NCI-H446 treated with DMSO at 0.1 percent for 48 hours (cell line): ENCODE data around the gene TOX2.

Experiments
- DNase-seq: peaks from one replicate; lab custom pipeline; 2025; lab: John Stamatoyannopoulos, UW

The TOX2 gene

DNA sequence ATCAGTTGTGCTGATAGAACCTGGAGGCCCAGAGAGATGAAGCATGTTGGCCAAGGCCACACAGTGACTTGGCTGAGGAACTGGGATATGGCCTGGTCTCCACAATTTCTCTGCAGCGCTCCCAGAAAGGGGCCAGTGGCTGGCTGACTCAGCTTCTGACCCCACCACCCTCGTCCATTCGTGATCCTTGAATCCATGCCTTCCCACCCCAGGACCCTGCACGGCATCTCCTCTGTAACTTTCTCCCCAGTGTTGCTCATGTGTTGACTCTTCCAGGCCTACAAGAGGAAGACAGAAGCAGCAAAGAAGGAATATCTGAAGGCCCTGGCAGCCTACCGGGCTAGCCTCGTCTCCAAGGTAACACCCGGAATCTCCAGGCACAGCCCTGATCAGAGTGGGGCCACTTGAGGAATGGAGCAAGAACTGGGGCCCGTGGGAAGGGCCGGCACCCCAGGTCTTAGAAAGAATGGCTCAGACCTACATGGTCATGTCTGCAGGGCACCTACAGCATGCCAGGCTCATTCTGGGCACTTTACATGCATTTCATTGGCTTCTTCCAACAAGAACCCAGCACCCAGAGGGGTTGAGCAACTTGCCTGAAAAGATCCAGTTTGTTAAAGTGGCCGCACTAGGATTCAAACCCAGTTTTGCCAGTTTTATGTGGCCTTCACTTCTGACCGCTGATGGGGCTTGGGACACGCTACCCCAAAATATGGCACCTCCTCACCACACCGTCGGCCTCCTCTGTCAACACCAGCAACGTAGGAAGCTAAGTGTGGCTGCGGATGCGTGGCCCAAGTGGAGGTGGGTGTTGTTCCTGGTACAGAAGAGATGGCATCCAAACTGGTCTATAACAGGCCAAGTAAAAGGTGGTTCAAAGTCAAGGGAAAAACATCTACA, 150.1 kb downstream of the TOX2 start:
- no peak for DNase-seq

- no peak for DNase-seq
Observed at GRCh38 chr20:44065401-44066340, 151.0 kb downstream of the TOX2 start.

DNA sequence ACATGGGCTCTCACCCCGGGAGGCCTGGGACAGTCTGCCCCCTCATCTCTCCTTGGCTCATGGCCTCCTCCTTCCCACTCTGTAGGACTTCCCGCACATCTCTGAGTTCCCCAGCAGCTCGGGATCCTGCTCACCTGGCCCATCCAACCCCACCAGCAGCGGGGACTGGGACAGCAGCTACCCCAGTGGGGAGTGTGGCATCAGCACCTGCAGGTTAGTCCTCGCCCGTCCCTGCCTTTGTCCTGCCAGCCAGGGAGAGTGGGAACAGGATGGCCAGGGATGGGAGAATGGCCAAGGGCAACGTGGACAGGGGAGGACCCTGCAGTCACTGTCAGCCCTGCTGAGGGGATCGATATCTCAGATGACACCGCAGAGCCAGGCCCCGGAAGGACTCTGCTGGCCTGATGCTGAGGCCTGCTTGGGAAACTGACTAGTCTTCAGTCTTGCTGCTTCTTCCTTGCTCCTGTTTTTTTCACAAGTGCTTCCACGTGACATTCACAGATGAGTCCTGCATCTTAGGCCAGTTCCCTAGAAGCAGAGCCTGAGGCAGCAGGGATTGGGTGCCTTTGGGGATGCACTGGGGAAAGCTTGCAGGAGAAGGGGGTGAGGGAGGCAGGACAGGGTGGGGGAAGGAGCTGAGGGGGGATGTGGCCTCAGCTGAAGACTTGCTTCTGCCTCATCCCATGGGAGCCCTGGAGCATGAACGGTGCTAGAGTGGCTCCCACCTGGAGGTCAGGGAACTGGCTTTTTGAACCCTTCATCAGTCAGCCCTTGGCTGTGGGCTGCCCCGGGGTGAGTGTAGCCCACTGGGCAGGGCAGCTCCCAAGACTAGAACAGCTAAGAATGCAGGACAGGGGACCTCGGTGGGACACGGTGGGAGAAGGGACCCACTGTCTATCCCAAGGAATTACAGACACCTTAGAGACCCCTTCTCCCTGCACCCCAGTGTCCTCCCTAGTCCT, 152.3 kb downstream of the TOX2 start:
- DNase-seq: no peak

GRCh38 chr20:44067650-44068081, 153.0 kb downstream of the TOX2 start:
- no peak for DNase-seq

- DNase-seq: no peak
Observed at GRCh38 chr20:44068316-44069201, 153.9 kb downstream of the TOX2 start.

- DNase-seq: no peak
Observed at GRCh38 chr20:44069203-44070011, 154.8 kb downstream of the TOX2 start.

GRCh38 chr20:44070139-44070900, 155.7 kb downstream of the TOX2 start:
- DNase-seq: no peak

- no peak for DNase-seq
Observed at GRCh38 chr20:44071057-44071456, 156.4 kb downstream of the TOX2 start.

DNA sequence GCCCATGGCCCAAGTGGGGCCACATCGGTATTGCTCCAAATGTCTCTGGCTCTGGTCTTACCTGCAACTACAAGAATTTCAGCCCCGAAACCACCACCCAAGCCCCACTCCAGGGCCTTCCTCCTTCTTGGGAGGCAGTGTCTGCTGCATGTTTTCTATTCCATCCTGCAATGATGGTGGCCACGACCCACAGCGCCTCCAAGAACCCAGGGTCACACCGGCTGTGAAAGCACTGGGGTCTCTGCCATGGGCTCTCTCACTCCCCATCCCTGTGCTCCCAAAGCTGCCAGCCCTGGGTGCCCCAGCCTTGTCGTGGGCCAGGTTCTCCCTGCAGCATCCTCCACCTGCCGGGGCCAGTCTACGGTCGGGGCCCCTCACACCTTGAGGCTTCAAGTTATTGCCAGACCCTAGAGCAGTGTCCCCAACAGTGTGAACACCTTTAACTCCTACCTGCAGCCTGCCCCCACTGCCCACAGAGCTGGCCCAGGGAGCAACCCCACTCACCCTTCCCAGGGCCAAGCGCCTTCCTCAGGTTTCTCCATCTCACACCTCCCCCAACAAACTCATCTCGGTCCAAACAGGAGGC, 157.0 kb downstream of the TOX2 start:
- no peak for DNase-seq

- DNase-seq: no peak
Observed at GRCh38 chr20:44072384-44072783, 157.7 kb downstream of the TOX2 start.

DNA sequence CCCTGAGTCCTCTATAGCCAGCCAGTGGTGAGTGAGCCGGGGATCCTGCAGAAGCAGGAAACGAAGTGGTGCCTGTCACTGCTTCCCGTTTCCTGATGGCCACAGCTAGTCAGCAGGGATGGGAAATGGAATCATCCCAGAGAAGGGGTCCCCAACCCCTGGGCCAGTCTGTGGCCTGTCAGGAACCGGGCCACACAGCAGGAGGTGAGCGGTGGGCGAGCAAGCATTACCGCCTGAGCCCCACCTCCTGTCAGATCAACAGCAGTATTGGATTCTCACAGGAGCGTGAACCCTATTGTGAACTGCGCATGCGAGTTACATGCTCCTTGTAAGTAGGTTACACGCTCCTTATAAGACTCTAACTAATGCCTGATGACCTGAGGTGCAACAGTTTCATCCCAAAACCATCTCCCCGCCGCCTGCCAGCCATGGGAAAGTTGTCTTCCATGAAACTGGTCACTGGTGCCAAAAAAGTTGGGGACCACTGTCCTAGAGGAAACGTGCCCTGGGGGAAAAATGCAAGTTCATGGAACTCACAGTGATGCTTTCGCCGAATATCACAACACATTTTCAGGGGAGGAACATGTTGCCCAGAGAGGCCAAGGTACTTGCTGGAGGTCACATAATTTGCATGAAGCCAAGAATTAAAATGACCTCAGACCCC, 158.5 kb downstream of the TOX2 start:
- no peak for DNase-seq

DNA sequence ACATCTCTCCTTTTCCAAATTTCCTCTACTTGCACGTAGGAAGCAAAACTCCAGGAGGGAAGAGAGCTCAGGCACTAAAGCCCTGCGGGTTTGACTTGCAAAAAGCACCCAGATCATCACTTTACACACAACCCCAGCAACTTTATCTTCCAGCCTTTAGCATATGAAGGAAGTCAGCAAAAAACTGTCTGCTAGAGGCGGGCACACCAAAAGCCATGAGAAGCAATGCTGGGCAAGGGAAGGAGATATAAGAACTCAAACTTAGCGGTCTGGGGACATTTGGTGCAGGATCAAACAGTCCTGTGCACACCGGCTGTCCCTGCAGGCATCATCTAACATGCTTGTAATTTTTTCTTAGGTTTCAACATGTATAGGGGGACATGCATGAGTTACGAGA, 159.0 kb downstream of the TOX2 start:
- no peak for DNase-seq

DNA sequence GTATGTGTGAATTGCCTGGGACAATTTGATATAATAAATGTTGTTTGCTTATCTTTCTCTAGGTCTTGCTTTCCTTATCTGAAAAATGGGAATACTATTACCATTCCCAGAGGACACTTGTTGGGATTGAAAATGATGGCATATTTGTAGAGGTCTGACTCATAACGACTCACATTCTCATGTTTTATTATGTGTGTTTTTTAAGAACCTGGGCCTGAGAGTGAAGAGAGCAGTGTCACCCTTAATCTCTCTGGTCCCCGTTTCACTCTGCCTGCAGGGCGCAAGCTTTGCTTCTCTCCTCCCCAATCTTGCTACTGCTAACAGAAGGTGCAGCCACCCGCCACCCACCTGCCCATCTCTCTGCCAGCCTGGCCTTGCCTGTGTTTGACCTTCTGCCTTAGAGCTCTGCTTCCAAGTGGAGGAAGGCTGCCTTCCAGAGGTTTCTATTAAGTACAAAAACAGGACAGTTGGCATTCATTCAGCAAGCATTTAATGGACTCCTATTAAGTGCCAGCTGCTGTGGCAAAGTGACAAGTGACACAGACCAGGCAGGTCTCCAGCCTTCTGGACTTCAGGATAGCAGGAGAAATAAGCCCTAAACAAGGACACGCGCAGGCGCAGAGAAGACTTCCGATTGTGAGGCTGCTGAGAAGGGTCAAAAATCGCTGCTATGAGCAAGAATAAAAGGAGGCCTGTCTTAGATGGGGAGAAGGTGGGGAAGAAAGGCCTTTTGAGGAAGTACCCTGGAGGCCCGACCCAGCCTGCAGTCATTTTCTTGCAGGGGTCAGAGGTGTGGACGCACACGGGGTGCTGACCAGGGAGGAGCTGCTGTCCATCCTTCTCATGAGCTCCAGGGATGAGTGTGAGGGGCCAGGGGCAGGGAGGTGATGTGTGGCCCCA, 159.8 kb downstream of the TOX2 start:
- DNase-seq: no peak

DNA sequence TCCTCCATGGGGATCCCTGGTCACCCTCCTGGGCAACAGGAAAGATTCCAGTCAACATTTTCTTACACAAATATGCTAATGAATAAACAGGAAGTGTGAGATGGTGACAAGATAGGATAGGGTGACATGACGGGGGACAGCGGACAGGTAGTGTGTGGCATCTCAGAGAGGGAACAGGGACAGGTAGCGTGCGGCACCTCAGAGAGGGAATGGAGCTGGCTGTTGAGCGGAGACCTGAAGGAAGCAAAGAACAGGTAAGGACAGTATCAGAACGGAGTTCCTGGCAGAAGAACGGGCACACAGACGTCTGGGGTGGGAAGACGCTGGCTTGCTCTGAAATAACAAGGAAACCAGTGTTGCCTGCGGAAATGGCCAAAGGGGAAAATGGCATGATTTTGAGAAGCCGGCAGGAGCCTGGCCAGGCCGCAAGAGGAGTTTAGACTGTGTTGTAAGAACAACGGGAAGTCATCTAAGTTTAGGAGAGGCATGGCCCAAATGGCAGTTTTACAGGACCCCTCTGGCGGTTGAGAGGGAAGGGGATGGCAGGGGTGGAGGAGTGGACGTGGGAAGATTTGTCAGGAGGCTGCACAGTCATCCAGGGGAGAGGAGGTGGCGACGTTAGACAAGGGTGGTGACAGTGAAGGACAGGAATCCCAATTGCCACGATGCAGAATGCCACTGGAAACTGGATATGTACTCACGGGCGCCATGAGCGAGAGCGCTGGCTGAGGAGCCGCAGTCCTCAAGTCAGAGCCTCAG, 160.7 kb downstream of the TOX2 start:
- no peak for DNase-seq

GRCh38 chr20:44075950-44076232, 161.2 kb downstream of the TOX2 start:
- DNase-seq: no peak

DNA sequence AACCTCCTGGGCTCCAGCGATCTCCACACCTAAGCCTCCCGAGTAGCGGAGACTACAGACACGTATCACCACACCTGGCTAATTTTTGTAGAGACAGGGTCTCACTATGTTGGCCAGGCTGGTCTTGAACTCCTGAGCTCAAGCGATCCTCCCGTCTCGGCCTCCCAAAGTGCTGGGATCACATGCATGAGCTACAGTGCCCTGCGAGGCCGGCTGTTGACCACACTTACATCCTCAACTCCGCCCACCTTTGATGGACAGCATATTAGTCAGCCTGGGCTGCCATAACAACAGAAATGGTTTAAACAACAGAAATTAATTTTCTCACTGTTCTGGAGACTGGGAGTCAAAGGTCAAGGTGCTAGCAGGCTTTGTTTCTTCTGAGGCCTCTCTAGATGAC, 164.6 kb downstream of the TOX2 start:
- no peak for DNase-seq

DNA sequence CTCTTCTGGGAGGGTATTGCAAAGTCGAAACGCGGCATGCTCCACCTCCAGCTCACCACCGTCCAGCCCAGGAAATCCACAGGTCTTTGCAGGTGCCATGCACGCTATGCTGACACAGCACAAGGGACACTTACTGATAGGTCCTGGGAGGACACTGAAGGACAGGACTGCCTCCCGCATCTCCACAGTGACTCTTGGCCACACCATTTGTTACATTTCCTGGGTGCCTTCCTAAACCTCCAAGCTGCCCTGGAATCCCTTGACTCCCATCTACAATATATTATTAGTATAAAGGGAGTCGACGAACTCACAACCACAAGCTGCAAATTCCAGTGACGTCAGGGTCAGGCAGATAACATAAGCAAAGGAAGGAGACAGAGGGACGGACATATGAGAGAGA, 165.4 kb downstream of the TOX2 start:
- no peak for DNase-seq
